MCF 10A (cell line): ENCODE results near the gene TGFBI. TPM values are rescaled to one million over a fixed set of nuclear protein-coding genes. Genes with fewer than 3 reads are reported as not detected.

Experiments used
- BruUV-seq: library from RNA; stranded (reverse); fragments of 400-500 nt; replicated peaks from 2 replicates; lab custom pipeline; 2021; lab: Mats Ljungman, UMichigan
- CTCF ChIA-PET: fragments of 300-600 bp; sonication (Branson Sonifier 250); formaldehyde crosslinking; extraction: SDS; loops from one replicate; lab custom pipeline; 2021; ENCODE audit warnings: antibody characterized with exemption, inconsistent platforms; lab: Yijun Ruan, JAX
- POLR2A ChIA-PET: fragments of 300-600, 350-650 bp; sonication (Branson Sonifier 250); formaldehyde crosslinking; extraction: SDS; loops from one replicate; lab custom pipeline; 2020; ENCODE audit warnings: antibody characterized with exemption, inconsistent platforms; lab: Yijun Ruan, JAX
- DNase-seq: peaks from one replicate; pipeline ENCODE4 v3.0.0-alpha.2; 2018; ENCODE audit not compliant: unreplicated experiment
- H3K27ac Mint-ChIP-seq: one replicate; pipeline ENCODE4 v1.8.0; 2022; ENCODE audit warnings: mild to moderate bottlenecking, low read depth, mixed read lengths; ENCODE audit not compliant: unreplicated experiment
- H3K27me3 Mint-ChIP-seq: one replicate; pipeline ENCODE4 v1.8.0; 2022; ENCODE audit warnings: mixed read lengths; ENCODE audit not compliant: insufficient read depth, unreplicated experiment
- H3K36me3 Mint-ChIP-seq: one replicate; pipeline ENCODE4 v1.8.0; 2022; ENCODE audit warnings: mild to moderate bottlenecking, moderate library complexity, mixed read lengths; ENCODE audit not compliant: insufficient read depth, unreplicated experiment
- H3K4me1 Mint-ChIP-seq: one replicate; pipeline ENCODE4 v1.8.0; 2022; ENCODE audit warnings: mixed read lengths; ENCODE audit not compliant: insufficient read depth, unreplicated experiment
- H3K4me3 Mint-ChIP-seq: one replicate; pipeline ENCODE4 v1.8.0; 2022; ENCODE audit warnings: mild to moderate bottlenecking, moderate library complexity, mixed read lengths; ENCODE audit not compliant: unreplicated experiment
- H3K9me3 Mint-ChIP-seq: one replicate; pipeline ENCODE4 v1.8.0; 2022; ENCODE audit warnings: mixed read lengths; ENCODE audit not compliant: unreplicated experiment
- intact Hi-C: fragments of 100-400 bp; cut with micrococcal nuclease; formaldehyde crosslinking; loops from 2 replicates; pipeline ENCODE4 v1.14.1; 2022
- total RNA-seq: library from RNA; stranded (reverse); gene quantifications from 2 replicates; pipeline ENCODE4 v1.2.3, GENCODE V29; 2022
- TF ChIP-seq, protein P1 (sequence below): fragments of 200-600 bp; IDR thresholded peaks from one replicate; pipeline ENCODE4 v1.8.0; 2022; ENCODE audit warnings: antibody characterized with exemption, mild to moderate bottlenecking; ENCODE audit not compliant: unreplicated experiment

The TGFBI gene
- total RNA-seq, 1 experiment from 2014 or later, result 892 TPM

DNA sequence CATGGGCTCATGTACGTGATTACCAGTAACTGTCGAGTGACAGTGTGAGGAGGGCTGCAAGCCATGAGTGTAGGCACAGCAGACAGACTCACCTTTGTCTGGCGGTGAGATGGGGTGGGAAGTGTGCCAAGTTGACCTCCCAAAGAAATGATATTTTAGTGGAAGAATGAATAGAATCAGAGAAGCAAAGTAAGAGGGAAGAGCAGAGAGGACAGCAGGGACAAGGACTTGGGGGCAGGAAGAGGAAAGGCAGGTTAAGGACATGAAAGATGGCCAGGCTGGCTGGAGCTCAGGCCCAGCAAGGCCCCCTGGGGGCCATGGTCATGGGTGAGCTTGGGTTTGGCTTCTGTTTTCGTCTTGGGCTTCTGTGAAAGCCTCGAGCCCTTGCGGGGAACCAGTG, 20.2 kb downstream of the TGFBI start:
- TF ChIP-seq, protein P1, sequence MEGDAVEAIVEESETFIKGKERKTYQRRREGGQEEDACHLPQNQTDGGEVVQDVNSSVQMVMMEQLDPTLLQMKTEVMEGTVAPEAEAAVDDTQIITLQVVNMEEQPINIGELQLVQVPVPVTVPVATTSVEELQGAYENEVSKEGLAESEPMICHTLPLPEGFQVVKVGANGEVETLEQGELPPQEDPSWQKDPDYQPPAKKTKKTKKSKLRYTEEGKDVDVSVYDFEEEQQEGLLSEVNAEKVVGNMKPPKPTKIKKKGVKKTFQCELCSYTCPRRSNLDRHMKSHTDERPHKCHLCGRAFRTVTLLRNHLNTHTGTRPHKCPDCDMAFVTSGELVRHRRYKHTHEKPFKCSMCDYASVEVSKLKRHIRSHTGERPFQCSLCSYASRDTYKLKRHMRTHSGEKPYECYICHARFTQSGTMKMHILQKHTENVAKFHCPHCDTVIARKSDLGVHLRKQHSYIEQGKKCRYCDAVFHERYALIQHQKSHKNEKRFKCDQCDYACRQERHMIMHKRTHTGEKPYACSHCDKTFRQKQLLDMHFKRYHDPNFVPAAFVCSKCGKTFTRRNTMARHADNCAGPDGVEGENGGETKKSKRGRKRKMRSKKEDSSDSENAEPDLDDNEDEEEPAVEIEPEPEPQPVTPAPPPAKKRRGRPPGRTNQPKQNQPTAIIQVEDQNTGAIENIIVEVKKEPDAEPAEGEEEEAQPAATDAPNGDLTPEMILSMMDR, result no peak
- Mint-ChIP-seq H3K27ac (peak overlapping the region; percentile 68), H3K36me3 (peaks cover 99% of the 10 kb centered on the region), H3K4me3 (no peak overlapping the region), H3K4me1 (peaks cover 32% of the 10 kb centered on the region), H3K9me3 (no peaks in the 10 kb centered on the region), H3K27me3 (no peaks in the 10 kb centered on the region)
- ChIA-PET CTCF (interaction anchor here (0.6 to 2.3 kb wide), 6 partner anchors 12 to 157 kb away, joined by 3 to 9 read pairs (median 3); no protein-coding TSS in a partner anchor), POLR2A (interaction anchor here (19.5 kb wide), 1 partner anchor 14 kb away, joined by 364 read pairs; the partner anchor contains the start of gene TGFBI)
- no peak for DNase-seq
- no TSS peak for BruUV-seq
- intact Hi-C loops, result no loop called here

DNA sequence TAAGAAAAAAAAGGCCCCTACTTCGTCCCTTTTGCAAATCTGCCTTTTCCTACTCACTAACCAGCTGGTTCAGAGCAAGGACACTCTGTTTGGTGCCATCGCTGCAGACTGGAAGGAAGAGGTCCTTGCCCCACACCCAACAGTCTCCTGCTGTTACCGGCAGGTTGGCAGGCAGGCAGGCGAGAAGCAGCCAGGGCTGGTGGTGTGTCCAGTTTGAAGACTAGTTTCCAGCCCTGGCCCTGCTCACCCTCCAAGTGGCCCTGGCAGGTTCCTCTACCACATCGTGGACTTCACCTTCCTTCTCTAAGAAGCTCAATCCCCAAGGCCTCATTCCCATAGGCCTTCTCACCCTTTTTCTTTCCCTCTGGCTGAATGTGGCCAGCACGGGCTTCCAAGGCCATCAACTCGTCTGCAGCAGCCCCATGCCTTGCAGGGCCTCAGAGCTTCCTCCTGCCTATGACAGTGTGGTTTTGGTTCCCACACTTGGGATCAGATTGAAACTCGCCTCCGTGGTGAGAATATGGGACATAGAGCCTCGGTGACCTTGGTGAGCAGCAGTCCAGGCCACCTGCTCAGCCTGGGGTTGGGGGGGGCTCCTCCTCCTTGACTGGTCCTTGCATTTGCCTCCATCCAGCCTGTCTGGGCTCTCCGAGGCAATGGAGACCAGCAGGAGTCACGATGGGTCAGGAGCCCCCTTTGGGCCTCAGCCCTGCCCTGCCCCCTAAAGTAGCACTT, 22.9 kb downstream of the TGFBI start:
- TF ChIP-seq, protein P1, result no peak
- DNase-seq, result no peak
- ChIA-PET POLR2A (interaction anchor here (0.6 to 19.5 kb wide), 11 partner anchors 11 to 1703 kb away, joined by 3 to 364 read pairs (median 5); partner anchors contain the start of genes HNRNPA0, SMAD5 and TGFBI), CTCF (interaction anchor here (0.7 to 4.1 kb wide), 8 partner anchors 9 to 122 kb away, joined by 3 to 20 read pairs (median 5); partner anchors contain the start of gene TGFBI)
- Mint-ChIP-seq H3K4me1 (peaks cover 37% of the 10 kb centered on the region), H3K9me3 (no peaks in the 10 kb centered on the region), H3K4me3 (no peak overlapping the region), H3K27me3 (no peaks in the 10 kb centered on the region), H3K36me3 (peaks cover 100% of the 10 kb centered on the region), H3K27ac (peak overlapping the region; percentile 85)
- BruUV-seq, result no TSS peak
- intact Hi-C loops, result no loop called here

DNA sequence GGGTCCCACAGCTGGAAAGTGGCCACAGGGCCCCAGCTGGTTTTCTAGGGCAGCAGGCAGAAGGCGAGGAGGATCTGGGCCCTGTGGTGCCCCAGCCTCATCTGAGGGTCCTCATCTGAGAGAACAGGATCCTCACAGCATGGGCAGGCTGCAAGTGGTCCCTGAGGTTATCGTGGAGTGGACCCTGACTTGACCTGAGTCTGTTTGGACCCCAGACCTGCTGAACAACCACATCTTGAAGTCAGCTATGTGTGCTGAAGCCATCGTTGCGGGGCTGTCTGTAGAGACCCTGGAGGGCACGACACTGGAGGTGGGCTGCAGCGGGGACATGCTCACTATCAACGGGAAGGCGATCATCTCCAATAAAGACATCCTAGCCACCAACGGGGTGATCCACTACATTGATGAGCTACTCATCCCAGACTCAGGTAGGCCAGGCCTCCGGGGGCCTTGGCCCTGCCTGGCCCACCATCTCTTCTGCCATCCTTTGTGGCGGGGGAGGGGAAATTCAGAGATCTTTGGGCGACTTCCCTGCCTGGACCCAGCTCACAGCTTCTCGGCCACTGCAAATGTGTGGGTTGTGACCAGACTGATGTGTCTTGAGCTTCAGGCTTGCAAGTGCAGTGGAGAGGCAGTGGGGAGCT, 24.0 kb downstream of the TGFBI start:
- Mint-ChIP-seq H3K27ac (peak overlapping the region; percentile 85), H3K4me1 (peaks cover 49% of the 10 kb centered on the region), H3K4me3 (no peak overlapping the region), H3K27me3 (no peaks in the 10 kb centered on the region), H3K9me3 (no peaks in the 10 kb centered on the region), H3K36me3 (peaks cover 100% of the 10 kb centered on the region)
- ChIA-PET CTCF (interaction anchor here (0.6 to 4.1 kb wide), 13 partner anchors 10 to 121 kb away, joined by 3 to 20 read pairs (median 3); no protein-coding TSS in a partner anchor), POLR2A (interaction anchor here (0.6 to 19.5 kb wide), 22 partner anchors 10 to 1150 kb away, joined by 3 to 364 read pairs (median 4); partner anchors contain the start of genes SMAD5 and TGFBI)
- intact Hi-C loops, result loop anchor here (1.0 kb wide), 1 partner anchor 21 kb away; no protein-coding TSS in a partner anchor
- TF ChIP-seq, protein P1, result no peak
- no TSS peak for BruUV-seq
- DNase-seq, result no peak
